Stimulated activated CD4-positive, alpha-beta T cell treated with anti-CD3 and anti-CD28 coated beads, Interleukin-2, amount 100 ng/mL, for 48 hours (primary cell): Measurements from ENCODE around the gene SMYD2.
"Not testable (repeated sequence)": the region's sequence is repeated elsewhere in the genome, so short reads cannot be mapped to it uniquely, and the experiment has no call there.

Experiments used
- DNase-seq, 2 donors: peaks; one replicate each; pipeline ENCODE4 v3.0.0-alpha.2; 2020

The SMYD2 gene

DNA sequence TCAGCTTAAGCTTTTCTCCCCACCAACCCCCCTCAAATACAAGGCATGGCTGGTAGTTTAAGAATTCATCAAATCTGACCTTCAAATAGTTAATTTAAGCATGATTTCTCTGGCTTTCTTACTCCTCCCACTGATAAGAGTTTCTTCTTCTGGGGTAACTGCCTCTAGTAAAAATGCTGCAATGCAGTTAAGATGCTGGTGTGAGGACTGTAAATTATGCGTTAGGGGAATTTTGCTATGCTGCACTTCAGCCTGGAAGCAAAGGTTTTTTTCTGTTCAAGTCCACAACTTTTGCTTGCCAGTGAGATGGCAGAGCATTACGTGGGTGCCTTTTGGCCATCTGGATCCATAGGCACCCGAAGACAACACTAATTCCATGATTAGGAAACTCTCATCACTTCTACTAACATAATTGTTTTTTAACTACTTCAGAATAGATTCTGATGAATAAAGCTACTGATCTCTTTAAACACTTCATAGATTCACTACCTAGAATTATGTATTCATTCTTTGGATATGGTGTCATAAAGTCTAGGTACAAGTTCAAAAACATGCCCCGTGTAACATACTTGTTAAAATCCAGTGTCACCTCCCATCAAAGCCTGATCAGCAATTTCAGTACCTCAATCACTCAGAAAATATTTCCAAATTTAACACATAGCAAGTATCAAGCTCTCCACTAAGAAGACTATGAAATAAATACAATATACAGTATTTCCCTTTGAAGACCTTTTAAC lies 8.8 kb upstream of the SMYD2 start:
- no peak for DNase-seq

DNA sequence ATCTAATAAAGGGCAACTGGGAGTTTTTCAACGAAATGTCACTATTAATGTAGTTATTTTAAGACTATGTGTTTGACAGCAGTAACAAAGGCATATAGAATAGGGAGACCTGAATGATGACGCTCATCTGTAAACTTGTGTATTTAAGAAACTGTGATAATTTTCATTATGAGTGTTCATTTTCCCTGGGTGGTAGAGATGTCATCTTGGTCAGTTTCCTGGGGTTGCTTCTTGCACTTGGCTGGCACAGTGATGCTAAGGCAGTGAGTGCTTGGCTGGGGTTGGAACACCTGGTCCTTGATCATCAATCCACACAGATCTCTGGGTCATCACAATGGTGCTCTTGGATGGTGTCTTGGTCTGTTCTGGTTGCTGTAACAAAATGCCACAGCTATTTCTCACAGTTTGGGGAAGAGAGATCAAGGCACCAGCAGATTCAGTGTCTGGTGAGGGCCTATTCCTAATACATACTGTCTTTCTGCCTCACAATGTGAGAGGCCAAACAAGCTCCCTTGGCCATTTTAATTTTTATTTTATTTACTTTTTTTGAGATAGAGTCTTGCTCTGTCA lies 7.9 kb upstream of the SMYD2 start:
- no peak for DNase-seq

DNA sequence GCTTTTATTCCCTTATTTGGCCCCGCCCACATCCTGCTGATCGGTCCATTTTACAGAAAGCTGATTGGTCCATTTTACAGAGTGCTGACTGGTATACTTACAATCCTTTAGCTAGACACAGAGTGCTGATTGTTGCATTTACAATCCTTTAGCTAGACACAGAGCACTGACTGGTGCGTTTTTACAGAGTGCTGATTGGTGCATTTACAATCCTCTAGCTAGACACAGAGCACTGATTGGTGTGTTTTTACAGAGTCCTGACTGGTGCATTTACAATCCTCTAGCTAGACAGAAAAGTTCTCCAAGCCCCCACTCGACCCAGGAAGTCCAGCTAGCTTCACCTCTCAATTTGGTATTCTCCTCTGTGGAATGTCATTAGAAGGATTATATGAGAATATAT lies 5.3 kb upstream of the SMYD2 start:
- DNase-seq: not testable (repeated sequence)

DNA sequence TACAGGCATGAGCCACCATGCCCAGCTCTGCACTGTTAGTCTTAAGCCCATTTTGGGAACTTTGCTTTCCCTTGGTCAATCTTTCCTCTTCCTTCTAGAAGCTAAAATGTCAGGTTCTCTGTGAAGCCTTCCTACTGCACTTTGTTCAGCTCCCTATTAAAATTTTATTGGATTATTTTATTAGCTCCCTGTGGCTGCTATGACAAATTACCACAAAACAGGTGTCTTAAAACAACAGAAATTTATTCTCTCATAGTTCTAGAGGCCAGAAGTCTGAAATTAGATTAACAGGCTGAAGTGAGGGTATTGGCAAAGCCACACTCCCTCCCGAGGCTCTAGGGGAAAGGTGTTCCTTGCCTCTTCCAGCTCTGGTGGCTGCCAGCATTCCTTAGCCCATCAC lies 4.2 kb upstream of the SMYD2 start:
- no peak for DNase-seq

DNA sequence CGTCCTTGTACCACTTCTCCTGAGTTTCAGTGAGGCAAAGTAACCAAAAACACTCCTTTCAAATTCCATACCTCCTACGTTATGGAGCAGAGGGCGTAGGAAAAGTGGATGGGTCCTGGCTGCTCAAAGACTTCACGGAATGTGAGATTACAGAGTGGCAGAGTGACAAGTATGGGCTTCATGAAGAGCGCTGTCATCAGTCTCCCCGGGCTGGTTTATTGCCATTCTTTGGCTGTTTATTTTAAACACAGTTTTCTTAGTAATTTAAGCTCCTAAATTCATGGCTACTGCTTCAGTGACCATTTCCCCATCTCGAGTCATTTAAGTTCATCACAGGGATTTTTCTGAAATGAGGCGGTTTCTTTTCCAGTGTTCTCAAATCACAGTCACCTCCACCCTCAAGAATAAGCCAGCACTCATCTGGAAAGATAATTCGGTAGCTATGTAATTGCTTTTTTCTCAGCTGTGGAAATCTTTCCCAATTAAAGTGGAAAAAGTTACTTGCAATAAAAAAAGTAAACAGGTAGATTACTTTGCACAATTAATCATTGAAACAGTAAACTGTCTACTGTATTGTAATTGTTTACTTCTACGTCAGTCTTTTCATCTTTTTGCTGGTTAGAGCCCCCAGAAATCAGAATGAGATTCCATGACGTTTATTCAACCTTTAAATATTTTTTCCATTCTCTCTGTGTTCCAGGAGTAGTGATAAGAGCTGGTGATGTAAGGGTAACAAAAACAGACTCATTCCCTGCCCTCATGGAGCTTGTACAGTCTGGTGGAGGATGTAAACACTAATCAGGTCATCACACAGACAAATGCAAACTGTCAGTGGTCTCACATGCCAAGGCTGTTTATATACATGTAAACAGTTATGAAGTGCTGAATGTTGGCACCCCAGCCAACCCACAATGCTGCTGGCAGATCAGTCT lies 3.0 kb upstream of the SMYD2 start:
- no peak for DNase-seq

DNA sequence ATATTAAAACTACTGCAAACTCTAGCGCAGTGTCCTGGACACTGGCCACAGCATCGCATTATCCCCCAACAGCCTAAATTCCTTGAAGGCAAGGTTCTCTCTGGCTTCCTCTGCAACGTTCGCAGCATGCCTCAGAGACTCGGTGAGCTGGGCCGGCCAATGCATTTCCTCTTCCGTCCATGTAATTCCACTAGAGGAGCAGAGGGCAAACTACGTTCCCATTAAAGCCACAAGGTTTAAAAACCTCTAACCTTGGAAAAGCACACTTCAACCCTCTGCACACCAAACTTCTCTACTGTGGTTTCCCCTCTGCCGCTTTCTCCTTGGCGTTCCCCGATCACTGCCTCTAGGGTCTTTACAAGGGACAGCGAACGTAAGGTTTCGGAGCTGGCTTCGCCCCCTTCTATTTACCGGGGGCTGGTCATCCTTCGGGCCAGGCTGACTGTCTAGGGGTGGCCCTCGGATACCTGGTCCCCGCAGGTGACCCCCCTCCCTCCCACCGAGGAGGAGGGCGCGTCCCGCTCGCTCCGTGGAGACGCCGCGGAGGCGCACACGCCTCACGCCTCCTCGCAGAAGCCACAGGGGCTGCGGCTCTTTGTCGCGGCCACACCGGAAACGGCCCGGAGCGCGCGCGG lies 456 bp upstream of the SMYD2 start:
- peak in 1 of 2 donors; percentile 18 for DNase-seq

DNA sequence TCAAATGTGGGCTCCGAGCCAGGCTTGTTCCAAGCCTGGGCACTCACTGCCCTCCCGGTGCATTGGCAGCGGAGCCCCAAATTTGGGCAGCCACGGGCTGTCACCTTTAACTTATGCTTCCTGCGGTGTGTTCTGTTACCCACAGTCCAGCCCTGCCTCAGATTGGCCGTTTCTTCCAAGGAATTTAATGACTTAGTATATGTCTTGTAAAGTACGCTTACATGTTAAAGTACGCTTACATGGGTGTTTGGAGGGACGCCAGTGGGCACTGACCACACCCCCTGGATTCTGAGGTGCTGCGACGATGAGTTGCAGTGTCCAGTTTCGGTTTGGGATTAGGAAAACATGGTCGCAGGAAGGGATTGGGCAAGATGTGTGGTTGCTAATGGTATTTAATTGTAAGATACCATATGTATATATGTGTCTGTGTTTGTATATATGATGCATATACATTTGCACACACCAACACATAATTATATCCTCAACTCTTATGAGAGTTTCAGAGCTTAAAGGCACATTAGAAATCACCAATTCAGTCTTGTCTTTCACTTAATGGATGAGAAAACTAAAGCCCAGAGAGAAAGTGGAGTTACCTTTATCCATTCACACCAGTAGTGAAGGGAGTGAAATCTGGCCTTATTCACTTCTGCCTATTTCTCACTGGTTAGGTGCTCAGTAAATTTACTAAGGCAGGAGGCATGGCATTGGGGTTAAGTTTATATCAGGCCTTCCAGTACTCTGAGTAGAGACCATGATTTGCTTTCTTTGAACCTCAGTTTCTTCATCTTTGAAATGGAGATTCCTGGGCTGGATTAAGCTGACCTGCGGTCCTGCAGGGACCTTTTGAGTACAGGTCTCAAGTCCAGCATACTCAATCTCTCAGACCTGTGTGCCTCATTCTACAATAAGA lies 1.0 kb downstream of the SMYD2 start:
- no peak for DNase-seq

DNA sequence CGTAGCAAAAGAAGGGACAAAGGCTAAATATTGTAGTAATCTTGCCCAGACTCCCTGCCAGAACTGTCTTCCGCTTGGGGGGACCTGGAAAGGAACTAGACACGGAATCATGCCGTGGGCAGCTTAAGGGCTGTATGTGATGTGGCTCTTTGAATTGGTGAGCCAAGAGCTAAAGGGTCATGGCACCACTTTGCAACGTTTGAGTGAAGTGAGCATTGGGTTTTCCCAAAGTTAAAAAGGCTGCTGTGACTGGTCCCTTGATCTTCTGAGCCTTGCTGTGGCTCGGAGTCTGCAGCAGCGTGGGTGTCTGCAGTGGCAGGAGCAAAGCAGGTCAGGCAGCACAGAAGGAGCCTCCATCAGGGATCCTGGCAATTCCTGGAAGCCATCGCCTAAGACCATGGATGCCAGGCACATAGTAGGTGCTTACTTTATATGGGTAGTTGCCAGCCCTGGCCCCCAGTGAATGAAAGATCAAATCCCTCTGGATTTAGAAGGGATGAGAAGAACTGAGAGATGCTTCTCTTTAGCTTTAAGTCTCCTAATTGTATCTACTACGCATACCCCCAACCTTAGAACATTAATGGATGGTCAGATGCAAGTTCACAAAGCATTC lies 1.8 kb downstream of the SMYD2 start:
- DNase-seq: no peak

DNA sequence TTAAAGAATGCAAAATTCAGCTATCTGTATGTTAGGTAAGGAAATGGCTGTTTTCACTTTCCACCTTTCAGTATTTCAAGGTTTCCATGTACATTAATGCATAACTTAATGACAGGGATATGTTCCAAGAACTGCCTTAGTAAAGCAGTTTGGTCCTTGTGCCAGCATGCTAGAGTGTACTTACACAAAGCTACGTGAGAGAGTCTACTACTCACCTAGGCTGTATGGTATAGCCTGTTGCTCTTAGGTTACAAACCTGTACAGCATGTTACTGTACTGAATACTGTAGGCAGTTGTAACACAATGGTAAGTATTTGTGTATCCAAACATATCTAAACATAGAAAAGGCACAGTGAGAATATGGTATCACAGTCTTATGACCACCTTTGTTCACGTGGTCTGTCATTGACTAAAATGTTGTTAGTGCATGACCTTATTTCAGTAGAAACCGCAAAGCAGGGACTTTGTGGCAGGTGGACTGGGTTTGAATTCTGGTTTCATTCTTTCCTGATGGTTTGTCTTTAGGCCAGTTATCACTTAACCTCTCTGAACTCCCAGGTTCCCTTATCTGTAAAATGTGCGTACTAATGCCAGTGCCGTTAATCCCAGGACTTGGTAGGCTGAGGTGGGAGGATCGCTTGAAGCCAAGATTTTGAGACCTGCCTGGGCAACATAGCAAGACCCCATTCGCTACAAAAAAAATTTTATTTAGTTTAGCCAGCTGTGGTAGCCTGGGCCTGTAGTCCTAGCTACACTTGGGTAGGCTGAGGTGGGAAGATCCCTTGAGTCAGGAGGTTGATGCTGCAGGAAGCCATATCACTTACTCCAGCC lies 4.9 kb downstream of the SMYD2 start:
- no peak for DNase-seq

DNA sequence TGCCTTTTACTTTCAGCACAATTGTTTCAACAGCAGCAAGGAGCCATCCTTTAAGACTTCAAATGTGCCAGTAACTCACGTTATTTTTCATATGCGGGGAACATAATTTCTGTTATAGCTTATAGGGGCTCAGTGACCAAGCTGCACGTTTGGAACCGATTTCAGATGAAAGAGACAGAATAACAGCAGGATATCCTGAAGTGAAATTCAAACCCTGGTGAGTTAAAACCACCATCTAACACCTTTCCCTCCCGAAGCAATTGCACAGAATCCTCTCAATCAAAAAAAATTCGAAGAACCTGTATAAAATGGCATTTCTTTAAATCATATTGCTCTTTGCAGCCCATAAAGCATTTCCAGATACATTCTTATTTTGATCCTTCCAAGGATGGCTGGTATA lies 6.9 kb downstream of the SMYD2 start:
- DNase-seq: no peak

DNA sequence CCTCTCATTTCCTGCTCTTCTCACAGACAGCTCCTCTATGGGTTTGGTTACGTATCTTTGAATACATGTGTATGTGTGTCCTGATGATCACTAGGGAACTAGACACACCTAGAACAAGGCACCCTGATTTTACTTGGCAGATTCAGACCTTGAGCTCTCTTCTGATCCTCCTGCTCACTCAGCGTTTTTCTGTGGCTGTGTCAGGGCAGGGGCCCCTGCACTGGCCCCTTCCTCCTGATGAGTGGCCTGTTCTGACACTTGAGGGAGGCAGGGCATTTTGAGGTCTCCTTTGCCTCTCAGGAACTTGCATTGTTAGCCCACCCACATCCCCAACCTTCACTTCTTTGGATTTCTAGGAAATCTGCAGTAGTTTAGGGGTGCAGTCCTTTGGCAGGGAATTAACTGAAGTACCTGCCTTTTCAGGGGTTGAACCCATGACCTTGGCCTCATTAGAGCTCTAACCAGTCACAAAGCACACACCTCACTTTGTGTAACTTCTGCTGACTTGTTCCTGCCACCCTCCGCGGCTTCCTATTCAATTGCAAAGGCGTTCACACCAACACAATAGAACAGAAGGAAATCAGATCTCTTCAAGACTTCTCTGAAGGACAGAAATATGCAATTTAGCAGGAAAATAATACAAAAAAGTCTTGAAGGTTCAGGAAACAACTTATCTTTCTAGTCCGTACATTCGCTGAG lies 8.8 kb downstream of the SMYD2 start:
- no peak for DNase-seq

DNA sequence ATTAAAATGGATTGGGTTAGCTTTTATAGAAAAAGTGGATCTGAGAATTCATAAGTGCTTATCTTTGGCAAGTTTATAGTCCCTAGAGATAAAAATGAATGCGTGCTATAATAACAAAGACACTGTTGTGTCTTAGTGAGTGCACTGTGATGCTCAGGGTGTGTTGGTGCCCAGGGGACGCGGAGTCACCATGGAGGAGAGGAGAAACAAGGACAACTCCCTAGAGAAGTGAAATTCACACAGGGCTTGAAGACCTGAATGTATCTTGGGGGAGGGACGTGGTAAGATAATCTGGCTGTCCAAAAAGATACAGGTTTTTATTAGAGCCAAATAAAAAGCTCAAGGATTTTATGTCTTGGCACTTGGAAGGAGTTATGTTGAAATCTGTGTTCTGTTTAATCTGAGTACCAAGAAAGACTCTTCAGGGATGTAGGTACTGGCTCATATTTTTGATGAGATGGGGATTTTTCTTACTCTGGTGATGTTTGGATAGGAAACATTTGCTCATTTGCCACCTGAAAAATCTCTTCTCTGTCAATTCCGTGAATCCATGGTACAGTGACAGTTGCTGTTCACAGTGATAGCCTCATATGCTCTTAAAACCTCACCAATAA lies 9.6 kb downstream of the SMYD2 start:
- no peak for DNase-seq

DNA sequence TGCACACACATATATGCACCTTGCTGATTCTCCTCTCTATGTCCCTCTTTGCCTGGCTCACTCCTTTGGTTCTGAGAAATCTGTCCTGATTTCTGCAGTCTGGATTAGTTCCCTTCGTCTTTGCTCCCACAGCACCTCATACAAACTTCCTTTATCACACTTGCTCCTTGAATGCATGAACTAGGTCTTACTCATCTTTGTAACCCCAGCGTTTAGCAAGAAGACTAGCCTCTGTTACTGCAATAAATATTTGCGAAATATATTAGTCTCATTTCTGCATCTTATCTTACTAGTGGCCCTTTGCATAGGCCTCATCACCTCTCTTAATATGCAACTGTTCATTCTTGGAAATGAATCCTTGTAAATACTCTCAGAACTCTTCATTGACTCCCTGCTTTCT lies 11.4 kb downstream of the SMYD2 start:
- no peak for DNase-seq

DNA sequence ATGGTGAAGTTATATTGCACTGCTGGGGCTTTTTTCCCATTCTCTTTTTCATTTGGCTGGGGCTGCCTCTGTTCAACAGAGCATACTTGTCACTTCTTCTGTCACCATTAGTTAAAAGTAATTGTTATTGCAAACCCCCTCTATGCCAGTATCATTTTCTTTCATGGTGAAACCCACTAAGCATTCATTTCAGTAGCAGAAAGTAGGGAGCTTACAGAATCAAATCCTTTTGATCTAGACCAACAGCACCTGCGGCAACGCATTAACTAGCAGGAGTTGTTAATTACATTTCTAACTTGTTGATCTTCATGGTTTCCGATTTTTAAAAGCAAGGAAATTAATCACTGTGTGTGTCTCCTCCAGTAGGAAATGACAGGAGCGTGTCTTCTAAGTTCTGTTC lies 15.0 kb downstream of the SMYD2 start:
- DNase-seq: no peak

DNA sequence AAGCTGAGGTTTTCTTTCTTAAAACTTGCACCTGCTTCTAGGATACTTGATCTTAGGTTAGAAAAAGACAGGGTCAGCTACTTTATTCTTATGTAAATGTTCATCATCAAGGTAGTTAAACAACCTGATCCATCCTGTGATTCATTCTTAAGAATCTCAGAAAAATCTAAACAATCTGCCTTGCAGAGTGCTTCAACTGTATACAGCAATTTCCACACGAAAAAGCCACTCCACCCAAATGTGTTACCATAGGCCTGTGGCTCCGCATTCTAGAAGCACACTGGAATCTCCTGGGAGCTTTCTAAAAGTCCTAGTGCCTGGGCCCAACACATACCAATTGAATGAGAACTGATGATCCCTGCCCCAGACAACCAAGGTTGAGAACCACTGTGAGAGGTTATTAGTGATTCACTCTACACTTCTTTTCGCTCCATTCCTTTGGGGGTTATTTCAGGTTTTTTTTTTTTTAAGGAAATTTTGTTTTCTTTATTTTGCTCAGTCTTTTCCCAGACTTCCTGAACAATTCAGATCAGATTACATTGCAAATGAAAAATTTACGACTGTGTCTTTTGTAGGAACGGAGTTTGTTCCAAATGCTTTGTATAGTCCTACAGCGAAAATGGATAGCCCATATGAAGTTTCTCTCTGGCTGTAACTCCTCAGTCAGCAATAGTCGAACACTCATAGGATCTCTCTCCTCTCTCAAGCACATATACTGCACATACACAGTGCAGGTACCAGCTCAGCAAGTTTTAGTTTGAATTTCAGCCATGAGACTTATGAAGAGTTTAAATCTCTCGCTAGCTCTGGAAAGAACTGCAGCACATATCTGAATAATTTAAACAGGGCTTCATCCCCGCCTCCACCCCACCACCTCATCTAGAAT lies 16.1 kb downstream of the SMYD2 start:
- no peak for DNase-seq

DNA sequence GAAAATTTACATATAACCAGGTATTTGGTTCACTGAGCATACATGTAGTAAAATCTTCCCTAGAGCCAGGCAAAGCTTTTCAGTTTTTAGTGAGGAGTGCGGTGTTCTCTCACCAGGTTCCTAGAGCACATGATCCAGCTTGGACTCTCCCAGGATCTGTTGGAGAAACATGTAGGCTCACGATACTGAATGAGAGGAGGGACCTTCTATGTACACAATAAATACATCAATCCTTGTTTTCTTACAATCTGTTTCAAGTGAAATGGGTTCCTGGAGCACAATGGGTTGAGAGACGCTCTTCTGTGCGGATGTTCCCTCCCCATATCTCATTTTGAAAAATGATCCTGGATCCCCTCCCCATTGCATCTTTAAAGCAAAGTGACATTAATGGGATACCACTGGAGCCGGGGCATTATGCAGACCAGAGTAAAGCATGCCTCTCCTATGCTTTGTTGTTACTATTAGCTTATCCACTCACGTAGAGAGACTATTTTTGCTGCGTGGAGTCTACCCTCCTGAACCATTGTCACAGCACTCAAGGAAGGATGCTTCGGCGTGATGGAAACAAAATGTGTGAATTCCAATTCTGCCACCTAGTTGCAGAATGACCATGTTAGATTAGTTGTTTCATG lies 19.3 kb downstream of the SMYD2 start:
- no peak for DNase-seq

DNA sequence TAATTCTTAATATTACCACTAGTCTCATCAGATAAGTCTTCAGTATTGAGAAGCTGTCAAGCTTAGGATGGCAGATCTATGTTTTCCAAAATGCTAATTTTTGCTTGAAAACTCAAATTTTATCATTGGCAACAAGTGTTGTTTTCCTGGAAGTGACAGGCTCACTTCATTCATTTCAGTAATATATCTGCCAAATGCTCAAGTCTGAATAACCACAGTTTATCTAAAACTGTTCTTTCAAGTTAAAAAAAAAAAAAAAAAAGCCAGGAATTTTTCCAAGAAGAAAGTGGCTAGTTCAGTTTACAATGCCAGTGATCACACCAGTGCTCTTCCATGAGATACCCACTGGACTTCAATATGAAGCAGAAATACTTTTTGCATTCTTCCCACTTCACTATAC lies 20.6 kb downstream of the SMYD2 start:
- DNase-seq: no peak
